HG03469 (cell line): Measurements from ENCODE around the gene RPSA.
"Not testable (repeated sequence)": the region's sequence is repeated elsewhere in the genome, so short reads cannot be mapped to it uniquely, and the experiment has no call there.

ENCODE experiments used
- ATAC-seq: cut with Tn5 transposase; IDR thresholded peaks from one replicate; pipeline ENCODE4 v1.9.1; 2021; ENCODE audit warnings: mild to moderate bottlenecking, moderate library complexity, moderate number of reproducible peaks; ENCODE audit not compliant: unreplicated experiment

Gene RPSA

DNA sequence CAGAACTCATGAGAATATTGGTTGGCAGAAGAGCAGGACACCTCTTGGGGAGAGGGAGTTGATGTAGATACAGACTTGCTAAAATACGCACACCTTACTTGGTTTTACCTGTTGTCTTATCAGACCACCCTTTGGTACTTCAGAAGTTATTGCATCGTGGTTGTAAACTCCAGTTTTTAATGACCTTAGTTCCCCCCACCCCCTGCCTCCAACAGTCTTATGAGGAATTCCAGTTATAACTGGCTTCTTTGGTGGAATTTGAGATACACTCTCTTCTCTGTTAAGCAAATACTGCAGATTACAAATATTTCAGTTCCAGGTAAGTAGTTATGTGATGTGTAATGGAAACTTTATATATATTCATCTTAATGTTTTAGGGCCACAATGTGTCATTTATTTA is 18.4 kb upstream of the RPSA start:
- no peak for ATAC-seq

DNA sequence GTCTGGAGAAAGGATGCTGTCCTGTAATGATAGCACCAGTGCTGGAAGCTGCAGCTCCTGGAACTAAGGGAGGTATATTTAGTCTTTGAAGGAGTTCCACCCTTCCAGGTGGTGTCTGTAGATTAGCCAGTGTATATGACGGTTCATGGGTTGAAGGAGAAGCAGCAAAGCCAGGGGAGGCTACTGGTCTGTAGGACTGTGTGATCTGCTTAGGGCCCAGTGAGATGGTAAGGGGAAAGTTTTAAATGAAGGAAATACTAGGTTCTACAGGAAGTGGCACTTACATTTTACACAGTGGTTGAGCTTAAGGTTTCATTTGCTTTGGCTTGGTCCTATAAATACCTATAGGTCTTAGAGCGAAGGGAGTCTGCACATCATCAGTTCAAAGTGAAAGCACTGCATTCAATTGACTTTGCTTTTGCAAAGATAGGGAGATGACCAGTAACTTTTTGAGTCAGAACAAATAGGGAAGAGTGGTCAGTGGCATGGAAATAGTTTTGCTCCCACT is 17.7 kb upstream of the RPSA start:
- peak; percentile 55 for ATAC-seq

DNA sequence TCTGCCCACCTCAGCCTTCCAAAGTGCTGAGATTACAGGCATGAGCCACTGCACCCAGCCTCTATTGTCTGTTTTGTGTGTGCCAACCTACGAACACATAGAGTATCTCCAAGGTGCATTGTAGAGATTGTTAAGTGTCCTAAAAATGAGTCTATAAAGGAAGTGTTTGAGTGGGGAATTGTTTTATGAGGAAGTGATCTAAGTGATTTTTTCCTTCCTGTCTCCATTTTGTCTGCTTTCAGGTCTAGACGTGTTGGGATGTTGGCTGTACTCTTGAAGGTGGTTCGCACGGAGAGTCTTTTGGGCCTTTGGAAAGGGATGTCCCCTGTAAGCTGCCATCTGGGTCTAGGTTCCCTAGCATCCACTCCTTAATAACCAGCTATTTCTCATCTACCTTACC is 16.3 kb upstream of the RPSA start:
- ATAC-seq: no peak

DNA sequence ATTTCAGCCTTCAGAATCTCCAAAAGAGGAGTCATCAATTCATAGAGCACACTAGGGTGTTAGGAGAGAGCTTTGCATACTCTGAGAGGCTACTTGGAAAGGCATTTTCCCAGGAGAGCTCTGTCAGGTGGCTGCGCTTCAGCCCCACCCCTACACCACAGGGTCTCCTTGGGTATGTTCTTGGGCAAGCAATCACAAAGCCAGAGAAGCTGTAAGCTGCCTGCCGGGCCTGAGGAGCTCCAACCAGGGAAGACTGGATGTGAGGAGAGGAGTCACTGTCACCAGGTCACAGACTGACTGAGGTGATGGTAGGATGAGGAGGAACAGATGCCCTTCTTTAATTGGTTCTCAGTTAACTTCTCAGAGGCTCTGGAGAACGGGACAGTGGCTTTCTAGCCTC is 9.8 kb upstream of the RPSA start:
- ATAC-seq: no peak

DNA sequence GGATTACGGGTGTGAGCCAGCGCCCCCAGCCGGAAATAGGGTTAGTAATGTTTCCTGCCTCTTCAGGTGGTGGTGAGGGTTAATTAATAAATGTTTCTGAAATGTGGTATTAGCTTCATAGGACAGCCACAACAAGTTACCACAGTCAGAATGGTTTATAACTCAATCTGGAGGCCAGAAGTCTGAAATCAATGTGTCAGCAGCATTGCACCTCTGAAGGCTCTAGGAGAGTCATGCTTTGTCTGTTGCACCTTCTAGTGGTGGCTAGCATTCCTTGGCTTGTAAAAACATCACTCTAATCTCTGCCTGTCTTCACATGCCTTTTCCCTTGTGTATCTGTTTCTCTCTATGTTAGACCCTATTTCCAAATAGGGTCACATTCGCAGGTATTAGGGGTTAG is 7.8 kb upstream of the RPSA start:
- no peak for ATAC-seq

DNA sequence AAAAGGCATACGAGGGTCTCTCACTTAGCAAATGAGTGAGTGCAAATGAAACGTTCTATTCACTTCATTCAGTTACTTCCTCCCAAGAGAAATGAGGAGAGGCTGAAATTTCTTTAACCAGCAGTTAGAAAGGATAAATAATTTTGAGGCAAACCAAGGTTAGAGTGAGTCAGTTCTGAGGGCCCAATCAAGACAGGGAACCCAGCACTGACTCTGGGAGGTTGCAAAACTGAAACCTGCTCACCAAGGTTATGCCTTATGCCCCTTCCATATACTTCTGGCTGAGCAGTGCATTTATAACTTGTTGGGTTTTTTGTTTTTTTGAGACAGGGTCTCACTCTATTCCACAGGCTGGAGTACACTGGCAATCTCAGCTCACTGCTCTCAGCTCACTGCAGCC is 4.5 kb upstream of the RPSA start:
- ATAC-seq: no peak

DNA sequence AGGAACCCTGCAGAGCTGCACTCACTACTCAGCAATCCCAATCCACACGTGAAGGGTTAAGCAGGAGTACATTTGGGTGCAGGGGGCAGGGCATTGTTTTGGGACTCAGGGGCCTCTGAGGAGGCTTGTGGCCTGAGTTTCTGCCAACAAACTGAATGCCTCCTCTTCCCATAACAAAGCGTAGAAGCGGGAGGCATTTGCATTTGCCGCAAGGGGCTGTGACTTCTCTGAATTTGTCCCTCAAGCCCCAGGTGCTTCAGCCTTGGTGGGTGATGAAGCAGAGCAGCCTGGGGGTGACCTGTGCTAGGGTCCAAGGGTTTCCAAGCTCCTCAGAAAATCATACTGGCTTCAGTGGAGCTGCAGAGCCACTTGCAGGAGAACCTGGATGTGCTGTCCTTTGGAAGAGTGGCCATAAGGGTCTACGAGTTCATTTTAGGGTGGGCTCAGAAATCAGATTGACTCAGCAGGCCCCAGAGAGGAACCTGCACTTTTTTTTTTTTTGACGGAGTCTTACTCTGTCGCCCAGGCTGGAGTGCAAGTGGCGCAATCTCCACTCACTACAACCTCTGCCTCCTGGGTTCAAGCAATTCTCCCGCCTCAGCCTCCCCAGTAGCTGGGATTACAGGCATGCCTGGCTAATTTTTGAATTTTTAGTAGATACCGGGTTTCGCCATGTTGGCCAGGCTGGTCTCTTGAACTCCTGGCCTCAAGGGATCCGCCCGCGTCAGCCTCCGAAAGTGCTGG is 1.4 kb upstream of the RPSA start:
- ATAC-seq: no peak

DNA sequence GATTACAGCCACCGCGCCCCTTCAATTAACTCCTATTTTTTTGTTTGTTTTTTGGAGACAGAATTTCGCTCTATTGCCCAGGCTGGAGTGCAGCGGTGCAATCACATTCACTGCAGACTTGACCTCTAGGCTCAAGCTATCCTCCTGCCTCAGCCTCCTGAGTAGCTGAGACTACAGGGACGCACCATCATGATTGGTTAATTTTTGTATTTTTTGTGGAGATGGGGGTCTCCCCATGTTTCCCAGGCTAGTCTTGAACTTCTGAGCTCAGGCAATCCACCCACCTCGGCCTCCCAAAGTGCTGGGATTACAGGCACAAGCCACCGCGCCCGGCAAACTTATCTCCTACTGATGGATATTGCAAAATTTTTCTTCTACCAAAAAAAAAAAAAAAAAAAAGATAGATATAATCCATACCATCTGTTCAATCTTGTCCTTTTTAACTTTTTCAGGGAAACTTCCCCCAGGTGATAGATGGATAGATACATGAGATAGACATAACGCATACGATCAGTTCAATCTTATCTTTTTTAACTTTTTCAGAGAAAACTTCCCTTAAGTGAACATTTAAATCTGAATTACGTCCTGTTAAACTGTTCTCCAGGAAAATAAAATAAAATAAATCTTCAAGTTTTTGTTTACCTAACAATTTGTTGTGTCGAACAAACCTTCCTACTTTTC is 693 bp upstream of the RPSA start:
- no peak for ATAC-seq

DNA sequence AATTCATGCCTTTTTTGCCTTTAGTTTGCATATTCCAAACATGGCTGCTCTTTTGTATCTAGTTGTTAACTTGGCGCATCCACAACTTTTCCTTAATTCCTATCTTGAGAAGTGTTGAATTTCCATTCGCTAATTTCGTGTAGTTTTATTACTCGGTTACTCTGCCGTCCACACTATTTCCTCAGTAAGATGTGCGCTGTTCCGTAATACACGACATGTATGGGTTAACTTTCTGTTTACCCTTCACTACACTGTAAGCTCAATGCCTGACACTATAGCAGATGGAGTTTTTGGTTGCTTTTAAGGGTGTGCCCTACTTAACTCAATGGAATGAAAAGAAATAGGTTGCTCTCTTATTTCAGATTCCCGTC is 724 bp downstream of the RPSA start:
- no peak for ATAC-seq

DNA sequence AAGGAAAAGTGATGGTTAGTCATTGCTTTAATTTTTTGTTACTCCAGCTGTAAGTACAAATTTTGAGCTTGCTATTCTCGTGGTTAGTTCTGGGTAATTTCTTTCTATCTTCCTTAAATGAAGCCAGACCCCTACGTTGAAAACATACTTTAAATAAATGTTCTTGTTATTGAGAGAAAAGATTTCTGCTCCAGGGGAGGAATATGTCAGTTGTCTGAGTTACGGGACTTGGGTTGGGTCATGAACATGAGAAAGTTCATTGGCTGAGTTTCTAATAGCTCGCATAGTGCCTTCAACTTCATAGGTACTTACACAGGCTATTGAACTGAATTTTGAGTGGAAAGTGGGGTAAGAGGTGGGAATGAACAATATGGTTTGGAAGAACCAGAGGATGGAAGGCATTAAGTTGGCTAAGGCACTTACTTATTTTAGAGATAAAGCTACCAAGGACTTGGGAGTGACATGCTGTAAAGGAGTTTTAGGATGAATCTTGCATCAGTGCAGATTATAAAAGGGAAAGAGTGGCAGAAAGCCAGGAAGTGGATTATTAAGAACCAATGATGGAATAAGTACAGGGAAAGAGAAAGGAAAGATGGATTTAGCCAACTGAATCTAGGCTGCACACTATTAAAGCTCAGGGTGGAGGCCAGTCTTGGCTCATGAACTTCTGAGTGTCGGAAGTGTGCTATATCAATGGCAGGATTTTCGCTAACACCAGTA is 1.4 kb downstream of the RPSA start:
- ATAC-seq: no peak

DNA sequence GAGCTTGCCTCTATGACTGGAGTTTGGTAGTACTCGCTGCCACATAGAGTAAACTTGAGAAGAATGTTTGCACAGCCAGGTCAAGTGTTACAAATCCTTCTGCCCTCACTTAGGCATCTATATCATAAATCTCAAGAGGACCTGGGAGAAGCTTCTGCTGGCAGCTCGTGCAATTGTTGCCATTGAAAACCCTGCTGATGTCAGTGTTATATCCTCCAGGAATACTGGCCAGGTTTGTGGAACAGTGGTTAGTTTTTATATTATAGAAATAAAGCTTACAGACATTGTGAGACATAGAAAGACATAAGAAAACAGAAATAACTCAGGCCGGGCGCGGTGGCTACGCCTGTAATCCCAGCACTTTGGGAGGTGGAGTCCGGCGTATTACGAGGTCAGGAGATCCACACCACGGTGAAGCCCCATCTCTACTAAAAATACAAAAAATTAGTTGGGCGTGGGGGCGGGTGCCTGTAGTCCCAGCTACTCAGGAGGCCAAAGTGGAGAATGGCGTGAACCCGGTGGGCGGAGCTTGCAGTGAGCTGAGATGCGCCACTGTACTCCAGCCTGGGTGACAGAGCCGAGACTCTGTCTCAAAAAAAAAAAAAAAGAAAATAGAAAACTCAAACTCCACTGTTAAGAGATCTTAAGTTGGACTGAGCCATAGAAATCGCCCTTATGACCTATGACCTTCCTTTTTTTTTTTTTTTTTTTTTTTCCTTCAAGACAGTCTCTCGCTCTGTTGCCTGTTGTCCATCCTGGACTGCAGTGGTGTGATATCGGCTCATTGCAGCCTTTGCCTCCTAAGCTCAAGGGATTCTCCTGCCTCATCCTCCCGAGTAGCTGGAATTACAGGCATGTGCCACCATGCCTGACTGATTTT is 2.2 kb downstream of the RPSA start:
- ATAC-seq: no peak

DNA sequence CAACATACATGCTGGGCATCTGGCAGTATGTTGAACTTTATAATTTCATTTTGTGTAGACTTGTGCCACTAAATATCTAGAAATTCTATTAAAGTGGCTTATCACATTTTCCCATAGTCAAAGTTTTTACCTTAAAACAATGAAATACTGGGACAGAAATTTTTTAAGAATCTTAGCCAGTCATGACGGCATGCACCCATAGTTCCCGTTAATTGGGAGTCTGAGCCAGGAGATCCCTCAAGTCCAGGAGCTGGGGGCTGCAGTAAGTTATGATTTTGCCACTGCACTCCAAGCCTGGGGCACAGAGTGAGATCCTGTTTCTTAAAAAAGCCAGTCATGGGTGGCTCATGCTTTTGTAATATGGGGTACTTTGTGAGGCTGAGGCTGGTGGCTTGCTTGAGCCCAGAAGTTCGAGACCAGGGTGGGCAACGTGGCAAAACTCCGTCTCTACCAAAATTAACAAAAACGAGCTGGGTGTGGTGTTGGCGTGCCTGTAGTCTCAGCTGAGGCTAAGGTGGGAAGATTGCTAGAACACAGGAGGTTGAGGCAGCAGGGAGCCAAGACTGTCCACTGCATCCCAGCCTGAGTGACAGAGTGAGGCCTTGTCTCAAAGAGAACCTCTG is 3.1 kb downstream of the RPSA start:
- no peak for ATAC-seq

DNA sequence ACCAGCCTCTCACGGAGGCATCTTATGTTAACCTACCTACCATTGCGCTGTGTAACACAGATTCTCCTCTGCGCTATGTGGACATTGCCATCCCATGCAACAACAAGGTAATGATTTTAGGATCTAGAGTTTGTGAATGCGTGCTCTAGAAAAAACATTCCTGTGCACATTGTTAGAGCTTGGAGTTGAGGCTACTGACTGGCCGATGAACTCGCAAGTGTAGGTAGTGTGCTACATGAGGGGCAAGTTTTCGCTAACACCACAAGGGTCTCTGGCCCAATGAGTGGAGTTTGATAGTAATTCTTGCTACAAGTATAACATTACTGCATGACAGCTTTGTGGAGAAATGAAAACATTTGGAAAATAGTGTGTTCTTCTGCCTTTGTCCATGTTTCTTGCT is 4.4 kb downstream of the RPSA start:
- ATAC-seq: no peak

DNA sequence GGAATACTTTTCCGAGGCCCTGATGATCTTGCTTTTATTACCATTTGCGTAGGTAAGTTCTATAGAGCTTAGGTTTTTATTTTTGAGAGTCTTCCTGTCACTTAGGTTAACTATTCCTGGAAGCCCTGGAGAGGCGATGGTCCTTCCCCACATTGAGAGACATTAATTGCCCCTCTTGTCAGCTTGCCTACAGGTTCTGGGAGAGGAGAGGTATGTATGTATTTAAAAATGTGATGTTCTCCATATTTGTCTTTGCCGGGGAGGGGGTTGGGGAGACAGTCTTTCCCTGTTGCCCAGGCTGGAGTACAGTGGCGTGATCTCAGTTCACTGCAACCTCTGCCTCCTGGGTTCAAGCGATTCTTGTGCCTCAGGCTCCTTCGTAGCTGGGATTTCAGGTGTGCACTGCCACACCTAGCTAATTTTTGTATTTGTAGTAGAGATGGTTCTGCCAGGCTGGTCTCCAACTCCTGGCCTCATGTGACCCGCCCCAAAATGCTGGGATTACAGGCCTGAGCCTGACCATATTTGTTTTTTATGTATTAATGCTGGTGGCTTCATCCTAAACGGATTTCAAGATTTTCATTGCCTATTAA is 6.2 kb downstream of the RPSA start:
- ATAC-seq: no peak

DNA sequence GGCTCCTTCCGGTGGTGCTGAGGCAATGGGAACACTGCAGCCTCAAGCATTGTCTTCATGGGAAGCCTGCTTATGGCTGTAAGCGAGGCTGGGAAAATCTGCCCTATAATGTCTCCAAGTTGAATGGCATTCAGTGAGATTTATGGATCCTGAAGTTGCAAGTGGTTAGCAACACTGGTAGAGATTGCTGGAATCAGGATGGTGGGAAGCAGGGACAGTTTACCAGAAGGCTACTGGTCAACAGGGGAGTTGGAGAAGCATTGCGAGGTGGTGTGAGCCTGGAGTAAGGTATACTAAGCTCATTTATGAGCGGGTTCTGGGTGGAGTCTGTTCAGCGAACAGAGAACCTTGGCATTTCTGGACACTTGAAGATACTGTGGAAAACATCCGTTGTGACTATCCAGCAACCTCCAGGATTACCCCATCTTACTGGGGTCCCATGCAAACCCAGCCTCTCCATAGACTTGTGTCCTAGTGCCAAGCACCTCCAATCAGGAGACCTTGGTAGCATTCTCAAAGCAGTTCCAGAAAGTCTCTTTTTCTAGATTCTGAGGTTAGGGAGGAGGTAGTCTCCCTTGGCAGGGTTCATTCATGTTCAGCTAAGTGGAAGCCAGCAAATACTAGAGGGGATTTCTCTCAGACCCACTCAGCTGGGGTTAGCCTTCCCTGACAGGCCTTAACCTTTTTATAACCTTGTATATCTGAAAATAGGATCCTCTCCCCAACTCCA is 7.3 kb downstream of the RPSA start:
- no peak for ATAC-seq

DNA sequence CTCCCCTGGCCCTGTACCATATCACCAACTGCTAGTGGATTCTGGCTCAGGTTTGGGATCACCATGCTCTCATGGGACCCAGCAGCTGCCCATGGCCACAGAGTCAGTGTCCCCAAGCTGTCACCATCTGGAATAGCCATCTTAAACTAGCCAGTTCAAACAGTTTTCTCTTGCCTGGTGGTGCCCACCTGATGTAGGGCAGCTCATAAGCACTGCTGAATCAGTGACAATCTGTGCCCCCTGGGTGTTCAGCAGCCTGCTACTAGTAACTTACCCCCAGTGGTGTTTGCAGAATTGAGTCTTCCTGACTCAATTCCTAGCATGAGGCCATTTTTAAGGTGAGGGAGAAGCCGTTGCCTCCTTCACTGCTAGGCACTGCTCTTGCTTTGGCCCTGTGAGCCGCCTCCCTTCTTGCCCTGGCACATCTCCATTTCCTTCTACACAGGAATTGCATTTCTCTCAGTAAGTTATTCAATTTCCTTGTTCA is 7.9 kb downstream of the RPSA start:
- no peak for ATAC-seq

DNA sequence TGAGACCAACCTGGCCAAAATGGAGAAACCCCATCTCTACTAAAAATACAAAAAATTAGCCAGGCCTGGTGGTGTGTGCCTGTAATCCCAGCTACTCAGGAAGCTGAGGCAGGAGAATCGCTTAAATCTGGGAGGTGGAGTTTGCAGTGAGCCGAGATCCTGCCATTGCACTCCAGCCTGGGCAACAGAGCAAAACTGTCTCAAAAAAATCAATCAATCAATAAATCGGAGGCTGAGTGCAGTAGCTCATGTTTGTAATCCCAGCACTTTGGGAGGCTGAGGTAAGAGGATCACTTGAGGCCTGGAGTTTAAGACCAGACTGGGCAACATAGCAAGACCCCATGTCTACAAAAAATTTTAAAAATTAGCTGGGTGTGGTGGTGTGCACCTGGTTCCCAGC is 8.8 kb downstream of the RPSA start:
- ATAC-seq: not testable (repeated sequence)

DNA sequence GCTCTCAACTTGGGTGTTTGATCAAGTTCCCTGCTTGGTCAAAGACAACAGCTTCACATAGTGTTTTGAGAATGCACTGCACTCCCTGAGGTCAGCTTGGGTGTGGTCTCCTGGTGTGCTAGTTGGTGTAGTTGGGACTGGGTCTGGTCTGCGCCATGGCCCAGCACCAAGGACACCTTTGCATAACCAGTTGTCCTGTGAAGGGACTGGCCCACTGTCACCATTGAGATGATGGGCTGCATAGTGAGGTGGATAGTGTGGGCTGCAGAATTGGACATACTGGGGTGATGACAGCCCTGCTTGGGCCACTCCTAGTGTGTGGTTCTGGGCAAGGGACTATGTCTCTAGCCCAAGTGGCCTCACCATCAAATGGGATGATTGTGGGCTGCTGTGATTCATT is 9.5 kb downstream of the RPSA start:
- no peak for ATAC-seq

DNA sequence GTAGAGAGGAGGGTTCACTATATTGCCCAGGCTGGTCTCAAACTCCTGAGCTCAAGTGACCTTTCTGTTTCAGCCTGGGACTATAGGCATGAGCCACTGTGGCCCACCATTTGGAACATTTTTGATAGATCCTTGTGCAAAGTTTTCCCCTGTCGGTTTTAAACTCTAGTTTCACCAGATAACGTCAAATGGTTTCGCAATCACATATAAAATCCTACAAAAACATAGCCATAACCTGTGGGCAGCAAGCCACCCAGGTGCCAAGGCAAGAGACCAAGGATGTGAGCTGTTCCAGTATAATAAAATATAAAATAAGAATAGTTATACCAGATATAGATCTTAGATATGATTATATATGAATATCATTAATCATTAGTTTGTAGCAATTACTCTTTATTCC is 10.5 kb downstream of the RPSA start:
- not testable (repeated sequence) for ATAC-seq
